CD4-positive, alpha-beta memory T cell (primary cell): ENCODE results near the gene TOMM5. TPM values are rescaled to one million over a fixed set of nuclear protein-coding genes. Genes with fewer than 3 reads are reported as not detected.

Experiments used
- CTCF ChIA-PET: fragments of 350-600 bp; sonication (Branson Sonifier 250); formaldehyde crosslinking; loops from one replicate; lab custom pipeline; 2021; ENCODE audit warnings: inconsistent platforms; ENCODE audit not compliant: partially characterized antibody; lab: Charles Lee
- POLR2A ChIA-PET: fragments of 350-600 bp; sonication (Branson Sonifier 250); formaldehyde crosslinking; loops from one replicate; lab custom pipeline; 2021; ENCODE audit not compliant: partially characterized antibody; lab: Charles Lee
- DNase-seq, 5 donors: peaks; one replicate each; pipeline versions ENCODE4 v3.0.0 to v3.0.0-alpha.2; 2020 to 2022; ENCODE audit warnings: mixed read lengths in 1 of 5
- H3K27ac ChIP-seq: one replicate; pipeline ENCODE4 v1.7.0; 2013; ENCODE audit warnings: low read depth, low read length
- H3K27me3 ChIP-seq: 2 replicates; pipeline ENCODE4 v1.7.0; 2013; ENCODE audit warnings: mild to moderate bottlenecking, low read length, moderate library complexity; ENCODE audit not compliant: insufficient read depth
- H3K36me3 ChIP-seq: 2 replicates; pipeline ENCODE4 v1.7.0; 2013; ENCODE audit warnings: mild to moderate bottlenecking, low read length, moderate library complexity; ENCODE audit not compliant: insufficient read depth
- H3K4me1 ChIP-seq: 2 replicates; pipeline ENCODE4 v1.7.0; 2013; ENCODE audit warnings: mild to moderate bottlenecking, low read length, moderate library complexity; ENCODE audit not compliant: insufficient read depth
- H3K4me3 ChIP-seq, 2 donors: one replicate each; pipeline ENCODE4 v1.7.0; 2013; ENCODE audit warnings: low read length in 2 of 2, mild to moderate bottlenecking in 1 of 2
- H3K9me3 ChIP-seq, 2 donors: one replicate each; pipeline ENCODE4 v1.7.0; 2013; ENCODE audit warnings: low read length in 2 of 2, control low read depth in 1 of 2; ENCODE audit not compliant: control insufficient read depth in 1 of 2
- H3K27ac Mint-ChIP-seq, 7 donors: one replicate each; pipeline ENCODE4 v1.8.0; 2020 to 2021; ENCODE audit warnings: mixed read lengths in 7 of 7, mild to moderate bottlenecking in 6 of 7, inconsistent platforms in 3 of 7, moderate library complexity in 3 of 7
- H3K27me3 Mint-ChIP-seq, 2 donors: one replicate each; pipeline ENCODE4 v1.8.0; 2020 to 2021; ENCODE audit warnings: mixed read lengths in 2 of 2
- H3K36me3 Mint-ChIP-seq, 2 donors: one replicate each; pipeline ENCODE4 v1.8.0; 2020 to 2021; ENCODE audit warnings: mixed read lengths in 2 of 2, inconsistent platforms in 1 of 2, mild to moderate bottlenecking in 1 of 2
- H3K4me1 Mint-ChIP-seq, 4 donors: one replicate each; pipeline ENCODE4 v1.8.0; 2020 to 2021; ENCODE audit warnings: mixed read lengths in 4 of 4, mild to moderate bottlenecking in 1 of 4
- H3K4me3 Mint-ChIP-seq, 8 donors: one replicate each; pipeline ENCODE4 v1.8.0; 2020 to 2021; ENCODE audit warnings: mixed read lengths in 8 of 8, mild to moderate bottlenecking in 7 of 8, moderate library complexity in 6 of 8, inconsistent platforms in 3 of 8
- H3K9me3 Mint-ChIP-seq, 8 donors: one replicate each; pipeline ENCODE4 v1.8.0; 2020 to 2021; ENCODE audit warnings: mixed read lengths in 8 of 8, mild to moderate bottlenecking in 5 of 8, inconsistent platforms in 3 of 8, moderate library complexity in 1 of 8
- intact Hi-C: fragments of 100-400 bp; cut with micrococcal nuclease; formaldehyde crosslinking; loops from one replicate; pipeline ENCODE4 v1.15.1; 2023
- polyA plus RNA-seq, 2 donors: library from polyadenylated mRNA; unstranded; fragments of 300-500 nt; fragmentation: Illumina TruSeq; gene quantifications; one replicate each; pipeline ENCODE4 v1.2.3, GENCODE V29; 2021
- total RNA-seq, 2 experiments: library from RNA; stranded (reverse); gene quantifications; one replicate each; pipeline ENCODE4 v1.2.3, GENCODE V29; 2021

Gene TOMM5
- total and polyA plus RNA-seq, 4 experiments from 2014 or later = 48.2 to 226 (median 126) TPM

DNA sequence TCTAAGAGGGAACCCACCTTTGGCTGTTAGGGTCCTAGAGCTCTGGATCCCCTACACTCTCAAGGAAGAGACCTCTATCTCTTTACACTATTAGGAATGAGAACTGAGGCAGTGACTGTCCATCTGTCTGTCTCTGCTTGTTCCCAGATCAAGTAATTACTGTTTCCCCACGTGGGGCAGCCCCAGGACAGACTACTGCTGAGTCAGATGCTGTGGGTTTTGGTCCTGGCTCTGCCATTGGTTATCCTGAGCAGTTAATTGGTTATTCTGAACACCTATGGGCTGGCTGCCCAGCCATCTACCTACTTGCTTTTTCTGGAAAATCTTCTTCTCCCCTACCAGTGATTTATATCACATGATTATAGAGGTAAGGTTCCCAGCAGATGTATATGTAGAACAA, 49.5 kb downstream of the TOMM5 start:
- peaks cover 3 to 12% of the 10 kb centered on the region in 2 donors for H3K36me3 Mint-ChIP-seq
- H3K4me1 ChIP-seq = no peaks in the 10 kb centered on the region
- ChIA-PET CTCF (no interaction called here), POLR2A (no interaction called here)
- H3K27me3 ChIP-seq = no peaks in the 10 kb centered on the region
- DNase-seq = no peak
- H3K4me3 ChIP-seq = no peak overlapping the region
- H3K4me1 Mint-ChIP-seq = no peaks in the 10 kb centered on the region
- H3K27ac Mint-ChIP-seq = peak overlapping the region in 1 of 7 donors; percentile 33
- no peaks in the 10 kb centered on the region for H3K9me3 Mint-ChIP-seq
- H3K27ac ChIP-seq = no peak overlapping the region
- no peaks in the 10 kb centered on the region for H3K27me3 Mint-ChIP-seq
- H3K9me3 ChIP-seq = no peaks in the 10 kb centered on the region
- intact Hi-C loops = no loop called here
- H3K4me3 Mint-ChIP-seq = no peak overlapping the region
- H3K36me3 ChIP-seq = no peaks in the 10 kb centered on the region

DNA sequence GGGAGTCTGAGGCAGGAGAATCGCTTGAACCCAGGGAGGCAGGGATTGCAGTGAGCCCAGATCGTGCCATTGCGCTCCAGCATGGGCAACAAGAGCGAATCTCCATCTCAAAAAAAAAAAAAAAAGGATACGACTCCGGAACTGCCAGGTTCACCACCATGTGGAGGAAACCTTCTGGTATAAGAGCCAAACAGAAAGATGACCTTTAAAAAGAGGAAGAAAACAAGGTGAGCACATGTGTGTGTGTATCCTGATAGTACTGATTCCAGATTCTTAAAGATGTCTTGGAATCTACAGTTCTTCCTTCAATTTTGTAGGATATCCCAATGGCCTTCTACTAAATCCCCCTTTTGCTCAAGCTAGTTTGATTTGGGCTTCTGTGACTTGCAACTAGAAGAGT, 49.9 kb downstream of the TOMM5 start:
- Histone ChIP-seq H3K4me1 (no peaks in the 10 kb centered on the region), H3K27ac (no peak overlapping the region), H3K27me3 (no peaks in the 10 kb centered on the region), H3K9me3 (no peaks in the 10 kb centered on the region), H3K36me3 (no peaks in the 10 kb centered on the region), H3K4me3 (no peak overlapping the region)
- intact Hi-C loops = no loop called here
- DNase-seq = no peak
- CTCF ChIA-PET = no interaction called here
- H3K27ac Mint-ChIP-seq = peak overlapping the region in 1 of 7 donors; percentile 33
- no peak overlapping the region for H3K4me3 Mint-ChIP-seq
- H3K4me1 Mint-ChIP-seq = no peaks in the 10 kb centered on the region
- POLR2A ChIA-PET = no interaction called here
- H3K36me3 Mint-ChIP-seq = peaks cover 3 to 12% of the 10 kb centered on the region in 2 donors
- no peaks in the 10 kb centered on the region for H3K27me3 Mint-ChIP-seq
- no peaks in the 10 kb centered on the region for H3K9me3 Mint-ChIP-seq

DNA sequence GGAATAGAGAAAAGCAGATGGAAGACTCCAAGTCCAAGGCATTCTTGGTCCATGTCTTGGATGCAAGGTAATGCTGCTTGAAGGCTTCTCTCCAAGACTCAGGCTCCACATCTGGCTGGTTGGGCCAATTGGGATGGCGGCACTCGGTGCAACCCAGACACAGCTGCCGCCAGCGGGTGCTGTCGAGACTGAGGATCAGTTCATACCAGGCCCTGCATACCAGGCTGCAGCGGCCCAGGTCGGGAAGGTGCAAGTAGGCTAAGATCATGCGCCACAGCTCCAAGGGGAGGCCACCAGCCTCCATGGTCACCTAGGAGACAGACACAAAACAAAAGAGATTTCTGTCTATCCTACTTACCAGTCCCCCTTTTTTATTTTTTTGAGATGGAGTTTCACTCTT, 50.9 kb downstream of the TOMM5 start:
- Histone ChIP-seq H3K4me1 (no peaks in the 10 kb centered on the region), H3K36me3 (no peaks in the 10 kb centered on the region), H3K4me3 (no peak overlapping the region), H3K27ac (no peak overlapping the region), H3K27me3 (no peaks in the 10 kb centered on the region), H3K9me3 (no peaks in the 10 kb centered on the region)
- no peaks in the 10 kb centered on the region for H3K9me3 Mint-ChIP-seq
- H3K4me3 Mint-ChIP-seq = no peak overlapping the region
- ChIA-PET POLR2A (no interaction called here), CTCF (no interaction called here)
- no peak for DNase-seq
- H3K4me1 Mint-ChIP-seq = no peaks in the 10 kb centered on the region
- no peak overlapping the region for H3K27ac Mint-ChIP-seq
- H3K27me3 Mint-ChIP-seq = no peaks in the 10 kb centered on the region
- intact Hi-C loops = no loop called here
- peaks cover 3 to 12% of the 10 kb centered on the region in 2 donors for H3K36me3 Mint-ChIP-seq

DNA sequence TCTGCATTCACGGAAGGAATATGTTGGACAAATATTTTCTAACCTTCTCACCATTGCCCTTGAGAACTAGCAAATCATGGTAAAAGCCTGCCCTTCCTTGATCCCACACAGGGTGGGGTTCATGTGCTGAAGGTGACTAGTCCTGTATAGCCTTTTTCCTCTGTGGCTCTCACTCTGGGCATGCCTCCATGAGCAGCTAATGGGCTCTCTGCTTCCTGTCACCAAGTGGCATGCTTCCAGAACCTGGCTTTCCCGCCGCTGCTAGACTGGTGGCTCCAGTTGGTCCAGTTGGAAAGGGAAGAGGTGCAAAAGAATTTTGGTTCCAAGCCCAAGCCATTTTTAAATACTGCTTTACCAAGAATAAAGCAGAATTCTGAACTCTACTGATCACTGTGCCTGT, 51.8 kb downstream of the TOMM5 start:
- CTCF ChIA-PET = no interaction called here
- H3K9me3 Mint-ChIP-seq = no peaks in the 10 kb centered on the region
- no peaks in the 10 kb centered on the region for H3K4me1 Mint-ChIP-seq
- Histone ChIP-seq H3K4me1 (no peaks in the 10 kb centered on the region), H3K27me3 (no peaks in the 10 kb centered on the region), H3K36me3 (no peaks in the 10 kb centered on the region), H3K4me3 (no peak overlapping the region), H3K9me3 (no peaks in the 10 kb centered on the region), H3K27ac (no peak overlapping the region)
- H3K36me3 Mint-ChIP-seq = peaks cover 3 to 12% of the 10 kb centered on the region in 2 donors
- intact Hi-C loops = no loop called here
- no peaks in the 10 kb centered on the region for H3K27me3 Mint-ChIP-seq
- H3K27ac Mint-ChIP-seq = no peak overlapping the region
- no peak overlapping the region for H3K4me3 Mint-ChIP-seq
- no peak for DNase-seq
- POLR2A ChIA-PET = no interaction called here

DNA sequence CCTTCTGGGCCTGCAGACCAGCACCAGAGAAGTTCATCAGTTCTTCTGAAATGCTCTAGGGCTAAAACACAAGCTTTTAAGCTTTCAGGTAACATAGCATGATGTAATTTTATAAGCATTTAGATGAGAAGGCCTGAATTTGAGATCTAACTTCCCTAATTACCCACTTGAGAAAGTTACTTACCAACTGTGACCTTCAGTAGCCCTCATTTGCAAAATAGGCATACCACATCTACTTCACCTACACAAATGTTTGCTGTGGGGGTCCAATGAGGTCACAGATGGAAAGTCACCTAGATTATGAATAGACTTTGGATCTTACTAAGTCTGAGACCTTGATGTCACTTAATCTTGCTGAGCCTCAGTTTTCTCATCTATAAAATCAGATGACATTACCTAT, 52.8 kb downstream of the TOMM5 start:
- H3K36me3 ChIP-seq = no peaks in the 10 kb centered on the region
- H3K36me3 Mint-ChIP-seq = peaks cover 3 to 12% of the 10 kb centered on the region in 2 donors
- H3K27me3 ChIP-seq = no peaks in the 10 kb centered on the region
- H3K9me3 Mint-ChIP-seq = no peaks in the 10 kb centered on the region
- ChIA-PET POLR2A (no interaction called here), CTCF (no interaction called here)
- no peaks in the 10 kb centered on the region for H3K4me1 ChIP-seq
- no peak overlapping the region for H3K27ac Mint-ChIP-seq
- H3K4me3 Mint-ChIP-seq = no peak overlapping the region
- no peak for DNase-seq
- H3K27ac ChIP-seq = no peak overlapping the region
- H3K9me3 ChIP-seq = no peaks in the 10 kb centered on the region
- H3K27me3 Mint-ChIP-seq = no peaks in the 10 kb centered on the region
- no peaks in the 10 kb centered on the region for H3K4me1 Mint-ChIP-seq
- intact Hi-C loops = no loop called here
- no peak overlapping the region for H3K4me3 ChIP-seq

Other genes with a start within 250 kb of the TOMM5 start
- 10 to 100 TPM; 57.2 TPM for gene GRHPR, start 169.9 kb downstream of the TOMM5 start, total RNA-seq
- 100 to 1,000 TPM in 1 of 2 donors, 10 to 100 TPM in 1; 69.2 to 106 TPM for gene GRHPR, start 169.9 kb downstream of the TOMM5 start, polyA plus RNA-seq
- 10 to 100 TPM; 16.2 to 16.4 TPM for gene ZBTB5, start 127.1 kb downstream of the TOMM5 start, total RNA-seq
- 1 to 10 TPM in 1 of 2 donors, under 1 TPM in 1; 0.29 to 1.5 TPM for gene ZBTB5, start 127.1 kb downstream of the TOMM5 start, polyA plus RNA-seq
- 10 to 100 TPM; 36.2 to 38.2 TPM for gene POLR1E, start 106.6 kb downstream of the TOMM5 start, total RNA-seq
- gene POLR1E, start 106.6 kb downstream of the TOMM5 start, polyA plus RNA-seq = 10 to 100 TPM; 12.2 to 22.8 TPM
- 1 to 10 TPM; 5.5 to 6.1 TPM for gene FBXO10, start 16.2 kb downstream of the TOMM5 start, total RNA-seq
- gene FBXO10, start 16.2 kb downstream of the TOMM5 start, polyA plus RNA-seq = 1 to 10 TPM; 3.2 to 4.9 TPM
- gene FRMPD1, start 58.4 kb upstream of the TOMM5 start, total RNA-seq = not detected
- gene FRMPD1, start 58.4 kb upstream of the TOMM5 start, polyA plus RNA-seq = not detected
- gene TRMT10B, start 161.2 kb upstream of the TOMM5 start, total RNA-seq = 10 to 100 TPM; 24.3 to 27.4 TPM
- gene TRMT10B, start 161.2 kb upstream of the TOMM5 start, polyA plus RNA-seq = 10 to 100 TPM; 11.2 to 13.1 TPM
- 10 to 100 TPM; 63.5 to 68.6 TPM for gene EXOSC3, start 192.5 kb upstream of the TOMM5 start, total RNA-seq
- 10 to 100 TPM; 25.1 to 38.7 TPM for gene EXOSC3, start 192.5 kb upstream of the TOMM5 start, polyA plus RNA-seq
- 10 to 100 TPM; 20.3 to 21.7 TPM for gene DCAF10, start 208.2 kb upstream of the TOMM5 start, total RNA-seq
- gene DCAF10, start 208.2 kb upstream of the TOMM5 start, polyA plus RNA-seq = 10 to 100 TPM; 36.7 to 37.1 TPM